SK-N-SH treated with all-trans-retinoic acid at 6 μM for 48 hours (cell line): ENCODE results near the gene ADAM22.

Experiments
- ATAC-seq: fragments of 200-7000 bp; cut with Tn5 transposase; 3 replicates; pipeline ENCODE4 v1.9.1; 2020; ENCODE audit warnings: mild to moderate bottlenecking, moderate library complexity
- ARNTL ChIP-seq: fragments of 450-650 bp; formaldehyde crosslinking; IDR thresholded peaks from 2 replicates; pipeline ENCODE4 v1.5.0; 2020; ENCODE audit warnings: low read depth, mild to moderate bottlenecking, moderate library complexity, borderline replicate concordance
- BACH2 ChIP-seq: fragments of 250-450 bp; sonication (Bioruptor Pico); IDR thresholded peaks from 2 replicates; pipeline ENCODE4 v1.9.0; 2021; ENCODE audit warnings: mild to moderate bottlenecking, borderline replicate concordance
- ESRRG ChIP-seq: fragments of 250-450 bp; sonication (Bioruptor Pico); IDR thresholded peaks from 2 replicates; pipeline ENCODE4 v1.6.1; 2021; ENCODE audit warnings: mild to moderate bottlenecking
- GLIS3 ChIP-seq: fragments of 250-450 bp; sonication (Bioruptor Pico); IDR thresholded peaks from 2 replicates; pipeline ENCODE4 v1.5.0; 2020; ENCODE audit warnings: mild to moderate bottlenecking, moderate library complexity
- ISL1 ChIP-seq: fragments of 250-450 bp; sonication (Bioruptor Pico); IDR thresholded peaks from 2 replicates; pipeline ENCODE4 v2.1.2; 2022; ENCODE audit warnings: mild to moderate bottlenecking, moderate library complexity
- OSR1 ChIP-seq: fragments of 250-450 bp; sonication (Bioruptor Pico); IDR thresholded peaks from 2 replicates; pipeline ENCODE4 v1.8.0; 2022; ENCODE audit warnings: moderate library complexity, mild to moderate bottlenecking, inconsistent platforms
- PPARA ChIP-seq: fragments of 250-450 bp; sonication (Bioruptor Pico); IDR thresholded peaks from 2 replicates; pipeline ENCODE4 v1.5.0; 2020; ENCODE audit warnings: mild to moderate bottlenecking, borderline replicate concordance
- RARB ChIP-seq: fragments of 250-450 bp; sonication (Bioruptor Pico); IDR thresholded peaks from 2 replicates; pipeline ENCODE4 v1.8.0; 2021; ENCODE audit warnings: mild to moderate bottlenecking, moderate library complexity
- SNAI2 ChIP-seq: fragments of 250-450 bp; sonication (Bioruptor Pico); IDR thresholded peaks from 2 replicates; pipeline ENCODE4 v1.5.0; 2020; ENCODE audit warnings: mild to moderate bottlenecking, moderate library complexity
- TCF4 ChIP-seq: fragments of 250-450 bp; sonication (Bioruptor Pico); IDR thresholded peaks from 2 replicates; pipeline ENCODE4 v1.8.0; 2021; ENCODE audit warnings: mild to moderate bottlenecking, moderate library complexity, borderline replicate concordance
- TOX ChIP-seq: fragments of 250-450 bp; sonication (Bioruptor Pico); IDR thresholded peaks from 2 replicates; pipeline ENCODE4 v1.8.0; 2021; ENCODE audit warnings: mild to moderate bottlenecking, moderate library complexity, borderline replicate concordance
- ZC3H10 ChIP-seq: fragments of 250-450 bp; sonication (Bioruptor Pico); IDR thresholded peaks from 2 replicates; pipeline ENCODE4 v1.5.1; 2021; ENCODE audit warnings: mild to moderate bottlenecking, moderate library complexity
- ZFP3 ChIP-seq: fragments of 250-450 bp; sonication (Bioruptor Pico); IDR thresholded peaks from 2 replicates; pipeline ENCODE4 v1.5.0; 2020; ENCODE audit warnings: mild to moderate bottlenecking, moderate library complexity
- ZNF565 ChIP-seq: fragments of 450-650 bp; formaldehyde crosslinking; conservative IDR thresholded peaks from 2 replicates; pipeline ENCODE4 v1.5.0; 2020; ENCODE audit warnings: low read depth, mild to moderate bottlenecking, moderate library complexity
- ZNF70 ChIP-seq: fragments of 450-650 bp; formaldehyde crosslinking; IDR thresholded peaks from 2 replicates; pipeline ENCODE4 v1.5.0; 2020; ENCODE audit warnings: mild to moderate bottlenecking, moderate library complexity
- ZNF8 ChIP-seq: fragments of 450-650 bp; formaldehyde crosslinking; IDR thresholded peaks from 2 replicates; pipeline ENCODE4 v1.5.0; 2020; ENCODE audit warnings: mild to moderate bottlenecking, moderate library complexity
- TF ChIP-seq, protein P1 (sequence below): fragments of 250-450 bp; sonication (Bioruptor Pico); IDR thresholded peaks from 2 replicates; pipeline ENCODE4 v1.8.0; 2020; ENCODE audit warnings: mild to moderate bottlenecking, moderate library complexity, borderline replicate concordance
- TF ChIP-seq, protein P2 (sequence below): fragments of 250-450 bp; sonication (Bioruptor Pico); IDR thresholded peaks from 2 replicates; pipeline ENCODE4 v1.5.0; 2020; ENCODE audit warnings: mild to moderate bottlenecking, moderate library complexity
- TF ChIP-seq, protein P3 (sequence below): fragments of 250-450 bp; sonication (Bioruptor Pico); IDR thresholded peaks from 2 replicates; pipeline ENCODE4 v1.5.1; 2020; ENCODE audit warnings: low read depth, mild to moderate bottlenecking, moderate library complexity
- TF ChIP-seq, protein P4 (sequence below): fragments of 250-450 bp; sonication (Bioruptor Pico); IDR thresholded peaks from 2 replicates; pipeline ENCODE4 v1.5.1; 2021; ENCODE audit warnings: mild to moderate bottlenecking, moderate library complexity
- TF ChIP-seq, protein P5 (sequence below): fragments of 250-450 bp; sonication (Bioruptor Pico); IDR thresholded peaks from 2 replicates; pipeline ENCODE4 v1.8.0; 2021; ENCODE audit warnings: low read depth, mild to moderate bottlenecking, moderate library complexity, borderline replicate concordance

Gene ADAM22

DNA sequence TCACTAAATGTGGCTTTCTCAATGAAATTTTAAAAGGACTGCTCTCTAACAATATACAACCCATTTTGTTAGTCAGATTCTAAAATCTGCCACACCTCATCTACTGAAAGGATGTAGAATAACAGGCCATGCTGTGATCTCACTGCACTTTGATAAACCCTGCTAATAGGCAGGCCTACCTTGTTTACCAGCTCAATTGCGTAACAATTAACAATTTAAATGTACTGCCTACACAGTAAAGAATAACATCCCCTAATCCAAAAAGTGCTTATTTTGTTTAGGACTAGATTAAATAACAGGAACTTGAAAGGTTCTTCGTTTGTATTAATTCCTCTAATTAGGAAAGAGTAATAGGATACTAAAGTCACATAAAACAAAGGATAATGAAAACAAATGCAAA, 281.2 kb downstream of the ADAM22 start:
- no peak for ATAC-seq
- TF ChIP-seq, protein P1, sequence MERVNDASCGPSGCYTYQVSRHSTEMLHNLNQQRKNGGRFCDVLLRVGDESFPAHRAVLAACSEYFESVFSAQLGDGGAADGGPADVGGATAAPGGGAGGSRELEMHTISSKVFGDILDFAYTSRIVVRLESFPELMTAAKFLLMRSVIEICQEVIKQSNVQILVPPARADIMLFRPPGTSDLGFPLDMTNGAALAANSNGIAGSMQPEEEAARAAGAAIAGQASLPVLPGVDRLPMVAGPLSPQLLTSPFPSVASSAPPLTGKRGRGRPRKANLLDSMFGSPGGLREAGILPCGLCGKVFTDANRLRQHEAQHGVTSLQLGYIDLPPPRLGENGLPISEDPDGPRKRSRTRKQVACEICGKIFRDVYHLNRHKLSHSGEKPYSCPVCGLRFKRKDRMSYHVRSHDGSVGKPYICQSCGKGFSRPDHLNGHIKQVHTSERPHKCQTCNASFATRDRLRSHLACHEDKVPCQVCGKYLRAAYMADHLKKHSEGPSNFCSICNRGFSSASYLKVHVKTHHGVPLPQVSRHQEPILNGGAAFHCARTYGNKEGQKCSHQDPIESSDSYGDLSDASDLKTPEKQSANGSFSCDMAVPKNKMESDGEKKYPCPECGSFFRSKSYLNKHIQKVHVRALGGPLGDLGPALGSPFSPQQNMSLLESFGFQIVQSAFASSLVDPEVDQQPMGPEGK (CRISPR knock-in tag): no peak
- TF ChIP-seq, protein P2, sequence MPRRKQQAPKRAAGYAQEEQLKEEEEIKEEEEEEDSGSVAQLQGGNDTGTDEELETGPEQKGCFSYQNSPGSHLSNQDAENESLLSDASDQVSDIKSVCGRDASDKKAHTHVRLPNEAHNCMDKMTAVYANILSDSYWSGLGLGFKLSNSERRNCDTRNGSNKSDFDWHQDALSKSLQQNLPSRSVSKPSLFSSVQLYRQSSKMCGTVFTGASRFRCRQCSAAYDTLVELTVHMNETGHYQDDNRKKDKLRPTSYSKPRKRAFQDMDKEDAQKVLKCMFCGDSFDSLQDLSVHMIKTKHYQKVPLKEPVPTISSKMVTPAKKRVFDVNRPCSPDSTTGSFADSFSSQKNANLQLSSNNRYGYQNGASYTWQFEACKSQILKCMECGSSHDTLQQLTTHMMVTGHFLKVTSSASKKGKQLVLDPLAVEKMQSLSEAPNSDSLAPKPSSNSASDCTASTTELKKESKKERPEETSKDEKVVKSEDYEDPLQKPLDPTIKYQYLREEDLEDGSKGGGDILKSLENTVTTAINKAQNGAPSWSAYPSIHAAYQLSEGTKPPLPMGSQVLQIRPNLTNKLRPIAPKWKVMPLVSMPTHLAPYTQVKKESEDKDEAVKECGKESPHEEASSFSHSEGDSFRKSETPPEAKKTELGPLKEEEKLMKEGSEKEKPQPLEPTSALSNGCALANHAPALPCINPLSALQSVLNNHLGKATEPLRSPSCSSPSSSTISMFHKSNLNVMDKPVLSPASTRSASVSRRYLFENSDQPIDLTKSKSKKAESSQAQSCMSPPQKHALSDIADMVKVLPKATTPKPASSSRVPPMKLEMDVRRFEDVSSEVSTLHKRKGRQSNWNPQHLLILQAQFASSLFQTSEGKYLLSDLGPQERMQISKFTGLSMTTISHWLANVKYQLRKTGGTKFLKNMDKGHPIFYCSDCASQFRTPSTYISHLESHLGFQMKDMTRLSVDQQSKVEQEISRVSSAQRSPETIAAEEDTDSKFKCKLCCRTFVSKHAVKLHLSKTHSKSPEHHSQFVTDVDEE (CRISPR knock-in tag): no peak
- no peak for TF ChIP-seq ARNTL (CRISPR knock-in tag)
- TF ChIP-seq ZNF565 (CRISPR knock-in tag): no peak
- TF ChIP-seq ZNF70 (CRISPR knock-in tag): no peak

DNA sequence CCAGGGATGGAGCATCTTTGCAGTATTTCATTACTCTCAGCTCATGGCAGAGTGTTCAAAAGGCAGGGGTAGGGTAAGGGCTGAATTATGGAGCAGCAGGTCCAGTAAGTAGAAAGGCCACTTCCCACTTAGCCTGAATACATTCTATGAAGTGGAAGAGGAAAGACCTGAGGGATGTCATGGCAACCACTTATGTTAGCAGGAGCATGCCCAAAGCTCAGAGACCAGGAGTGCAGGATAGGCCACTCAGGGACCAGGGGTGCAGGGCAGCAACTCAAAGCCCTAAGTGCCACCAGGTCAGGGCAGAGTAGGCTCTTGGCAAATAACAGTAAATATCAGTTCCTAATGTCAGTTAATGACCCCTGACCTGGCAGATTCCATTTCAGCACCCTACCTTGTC, 282.2 kb downstream of the ADAM22 start:
- no peak for TF ChIP-seq RARB
- TF ChIP-seq PPARA (CRISPR knock-in tag): no peak
- no peak for TF ChIP-seq GLIS3
- TF ChIP-seq, protein P3, sequence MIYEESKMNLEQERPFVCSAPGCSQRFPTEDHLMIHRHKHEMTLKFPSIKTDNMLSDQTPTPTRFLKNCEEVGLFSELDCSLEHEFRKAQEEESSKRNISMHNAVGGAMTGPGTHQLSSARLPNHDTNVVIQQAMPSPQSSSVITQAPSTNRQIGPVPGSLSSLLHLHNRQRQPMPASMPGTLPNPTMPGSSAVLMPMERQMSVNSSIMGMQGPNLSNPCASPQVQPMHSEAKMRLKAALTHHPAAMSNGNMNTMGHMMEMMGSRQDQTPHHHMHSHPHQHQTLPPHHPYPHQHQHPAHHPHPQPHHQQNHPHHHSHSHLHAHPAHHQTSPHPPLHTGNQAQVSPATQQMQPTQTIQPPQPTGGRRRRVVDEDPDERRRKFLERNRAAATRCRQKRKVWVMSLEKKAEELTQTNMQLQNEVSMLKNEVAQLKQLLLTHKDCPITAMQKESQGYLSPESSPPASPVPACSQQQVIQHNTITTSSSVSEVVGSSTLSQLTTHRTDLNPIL: no peak
- TF ChIP-seq ESRRG: no peak
- no peak for TF ChIP-seq SNAI2 (CRISPR knock-in tag)
- TF ChIP-seq TOX: no peak
- ATAC-seq: no peak

DNA sequence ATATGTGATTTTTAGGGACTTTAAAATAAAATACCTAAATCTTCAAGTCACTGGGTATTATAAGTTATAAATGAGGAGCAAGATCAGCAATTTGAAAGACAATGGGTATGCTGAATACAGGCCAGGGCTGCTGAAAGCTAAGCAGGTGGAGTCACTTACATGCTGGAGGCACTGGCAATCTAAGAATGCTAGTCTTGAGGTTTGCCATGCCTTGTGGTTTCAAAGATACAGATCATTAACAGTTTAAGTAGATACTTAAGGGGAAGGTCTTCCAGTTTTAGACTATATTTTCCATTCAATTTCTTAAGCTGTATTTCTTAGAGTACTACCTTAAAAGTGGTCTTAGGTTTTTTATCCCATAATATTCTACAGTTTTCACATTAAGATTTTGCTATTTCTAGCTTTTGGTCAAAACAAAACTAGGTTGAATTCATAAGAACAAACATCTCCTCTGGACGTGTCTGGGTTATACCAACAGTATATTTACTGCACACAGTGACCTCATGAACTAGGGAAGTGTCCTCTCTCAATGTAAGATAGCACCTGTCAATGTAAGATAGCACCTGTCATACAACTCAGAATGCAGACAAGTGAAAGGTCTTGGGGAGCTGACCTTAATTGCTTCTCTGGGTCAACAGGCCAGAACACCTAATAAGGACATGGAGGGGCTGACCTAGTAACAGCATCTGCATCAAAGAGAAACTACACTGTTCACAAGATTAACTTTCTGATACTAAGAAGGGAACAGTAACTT, 283.8 kb downstream of the ADAM22 start:
- ATAC-seq: no peak
- TF ChIP-seq ZNF565 (CRISPR knock-in tag) (no peak), ARNTL (CRISPR knock-in tag) (no peak), BACH2 (CRISPR knock-in tag) (no peak), ZNF70 (CRISPR knock-in tag) (no peak), TCF4 (no peak), RARB (no peak), ZNF8 (CRISPR knock-in tag) (no peak), ESRRG (no peak), ISL1 (no peak), PPARA (CRISPR knock-in tag) (no peak), SNAI2 (CRISPR knock-in tag) (no peak), TOX (no peak), OSR1 (no peak), ZFP3 (CRISPR knock-in tag) (no peak), ZC3H10 (CRISPR knock-in tag) (no peak)
- TF ChIP-seq, protein P4, sequence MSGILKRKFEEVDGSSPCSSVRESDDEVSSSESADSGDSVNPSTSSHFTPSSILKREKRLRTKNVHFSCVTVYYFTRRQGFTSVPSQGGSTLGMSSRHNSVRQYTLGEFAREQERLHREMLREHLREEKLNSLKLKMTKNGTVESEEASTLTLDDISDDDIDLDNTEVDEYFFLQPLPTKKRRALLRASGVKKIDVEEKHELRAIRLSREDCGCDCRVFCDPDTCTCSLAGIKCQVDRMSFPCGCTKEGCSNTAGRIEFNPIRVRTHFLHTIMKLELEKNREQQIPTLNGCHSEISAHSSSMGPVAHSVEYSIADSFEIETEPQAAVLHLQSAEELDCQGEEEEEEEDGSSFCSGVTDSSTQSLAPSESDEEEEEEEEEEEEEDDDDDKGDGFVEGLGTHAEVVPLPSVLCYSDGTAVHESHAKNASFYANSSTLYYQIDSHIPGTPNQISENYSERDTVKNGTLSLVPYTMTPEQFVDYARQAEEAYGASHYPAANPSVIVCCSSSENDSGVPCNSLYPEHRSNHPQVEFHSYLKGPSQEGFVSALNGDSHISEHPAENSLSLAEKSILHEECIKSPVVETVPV (CRISPR knock-in tag): no peak
- TF ChIP-seq, protein P2 (CRISPR knock-in tag): no peak
- TF ChIP-seq, protein P5, sequence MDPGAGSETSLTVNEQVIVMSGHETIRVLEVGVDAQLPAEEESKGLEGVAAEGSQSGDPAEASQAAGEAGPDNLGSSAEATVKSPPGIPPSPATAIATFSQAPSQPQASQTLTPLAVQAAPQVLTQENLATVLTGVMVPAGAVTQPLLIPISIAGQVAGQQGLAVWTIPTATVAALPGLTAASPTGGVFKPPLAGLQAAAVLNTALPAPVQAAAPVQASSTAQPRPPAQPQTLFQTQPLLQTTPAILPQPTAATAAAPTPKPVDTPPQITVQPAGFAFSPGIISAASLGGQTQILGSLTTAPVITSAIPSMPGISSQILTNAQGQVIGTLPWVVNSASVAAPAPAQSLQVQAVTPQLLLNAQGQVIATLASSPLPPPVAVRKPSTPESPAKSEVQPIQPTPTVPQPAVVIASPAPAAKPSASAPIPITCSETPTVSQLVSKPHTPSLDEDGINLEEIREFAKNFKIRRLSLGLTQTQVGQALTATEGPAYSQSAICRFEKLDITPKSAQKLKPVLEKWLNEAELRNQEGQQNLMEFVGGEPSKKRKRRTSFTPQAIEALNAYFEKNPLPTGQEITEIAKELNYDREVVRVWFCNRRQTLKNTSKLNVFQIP (CRISPR knock-in tag): no peak
- TF ChIP-seq, protein P1 (CRISPR knock-in tag): no peak
- TF ChIP-seq, protein P3: no peak; the same call in 1 of the 2 replicates
